Adipocyte (in vitro differentiated cells): ENCODE data around the gene NFKB1.
"Not testable (repeated sequence)": the region's sequence is repeated elsewhere in the genome, so short reads cannot be mapped to it uniquely, and the experiment has no call there.

ENCODE experiments used
- DNase-seq: peaks from one replicate; pipeline ENCODE4 v3.0.0-alpha.2; 2015; ENCODE audit warnings: low read depth
- H3K27me3 ChIP-seq: replicated peaks from 2 replicates; pipeline ENCODE4 v1.7.0; 2013; ENCODE audit warnings: mild to moderate bottlenecking, low read length, moderate library complexity; ENCODE audit not compliant: control insufficient read depth, insufficient read depth
- H3K36me3 ChIP-seq: 2 replicates; pipeline ENCODE4 v1.7.0; 2013; ENCODE audit warnings: low read length, mild to moderate bottlenecking, moderate library complexity; ENCODE audit not compliant: control insufficient read depth, insufficient read depth, severe bottlenecking
- H3K4me1 ChIP-seq: 2 replicates; pipeline ENCODE4 v1.7.0; 2013; ENCODE audit warnings: mild to moderate bottlenecking, low read length, moderate library complexity; ENCODE audit not compliant: control insufficient read depth, insufficient read depth
- H3K4me3 ChIP-seq: 2 replicates; pipeline ENCODE4 v1.7.0; 2013; ENCODE audit warnings: mild to moderate bottlenecking, low read length, moderate library complexity
- H3K9ac ChIP-seq: 2 replicates; pipeline ENCODE4 v1.7.0; 2013; ENCODE audit warnings: mild to moderate bottlenecking, low read length, moderate library complexity
- H3K9me3 ChIP-seq: 2 replicates; pipeline ENCODE4 v1.7.0; 2013; ENCODE audit warnings: mild to moderate bottlenecking, low read length, moderate library complexity; ENCODE audit not compliant: control insufficient read depth

Gene NFKB1

DNA sequence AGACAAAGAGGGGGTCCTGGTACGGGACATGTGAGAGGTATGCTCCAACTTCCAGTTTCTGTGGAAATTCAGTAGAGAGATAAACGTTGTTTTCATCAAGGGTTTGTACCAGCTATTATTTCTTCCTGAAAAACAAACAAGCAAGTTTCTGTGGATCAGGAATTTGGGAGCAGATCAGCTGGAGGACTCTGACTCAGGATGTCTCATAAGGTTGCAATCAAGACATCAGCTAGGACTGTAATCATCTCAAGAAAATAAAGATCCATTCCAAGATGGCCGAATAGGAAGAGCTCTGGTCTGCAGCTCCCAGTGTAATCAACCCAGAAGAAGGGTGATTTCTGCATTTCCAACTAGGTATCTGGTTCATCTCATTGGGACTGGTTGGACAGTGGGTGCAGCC is 23.5 kb upstream of the NFKB1 start:
- H3K36me3 ChIP-seq = no peaks in the 10 kb centered on the region
- no peak overlapping the region for H3K9ac ChIP-seq
- DNase-seq = no peak
- no peak overlapping the region for H3K4me3 ChIP-seq
- no peaks in the 10 kb centered on the region for H3K4me1 ChIP-seq
- H3K9me3 ChIP-seq = no peaks in the 10 kb centered on the region
- no peaks in the 10 kb centered on the region for H3K27me3 ChIP-seq

DNA sequence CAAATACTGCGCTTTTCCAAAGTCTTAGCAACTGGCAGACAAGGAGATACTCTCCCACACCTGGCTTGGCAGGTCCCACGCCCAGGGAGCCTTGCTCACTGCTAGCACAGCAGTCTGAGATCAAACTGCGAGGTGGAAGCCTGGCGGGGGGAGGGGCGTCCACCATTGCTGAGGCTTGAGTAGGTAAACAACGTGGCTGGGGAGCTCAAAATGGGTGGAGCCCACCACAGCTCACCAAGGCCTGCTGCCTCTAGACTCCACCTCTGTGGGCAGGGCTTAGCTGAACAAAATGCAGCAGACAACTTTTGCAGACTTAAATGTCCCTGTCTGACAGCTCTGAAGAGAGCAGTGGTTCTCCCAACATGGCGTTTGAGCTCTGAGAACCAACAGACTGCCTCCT is 23.0 kb upstream of the NFKB1 start:
- H3K4me3 ChIP-seq = no peak overlapping the region
- no peaks in the 10 kb centered on the region for H3K9me3 ChIP-seq
- DNase-seq = no peak
- H3K4me1 ChIP-seq = no peaks in the 10 kb centered on the region
- H3K9ac ChIP-seq = no peak overlapping the region
- H3K27me3 ChIP-seq = no peaks in the 10 kb centered on the region
- H3K36me3 ChIP-seq = no peaks in the 10 kb centered on the region

DNA sequence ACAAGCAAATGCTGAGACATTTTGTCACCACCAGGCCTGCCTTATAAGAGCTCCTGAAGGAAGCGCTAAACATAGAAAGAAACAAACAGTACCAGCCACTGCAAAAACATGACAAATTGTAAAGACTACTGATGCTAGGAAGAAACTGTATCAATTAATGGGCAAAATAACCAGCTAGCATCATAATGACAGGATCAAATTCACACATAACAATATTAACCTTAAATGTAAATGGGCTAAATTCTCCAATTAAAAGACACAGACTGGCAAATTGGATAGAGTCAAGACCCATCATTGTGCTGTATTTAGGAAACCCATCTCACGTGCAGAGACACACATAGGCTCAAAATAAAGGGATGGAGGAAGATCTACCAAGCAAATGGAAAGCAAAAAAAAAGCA is 21.3 kb upstream of the NFKB1 start:
- H3K4me3 ChIP-seq, H3K27me3 ChIP-seq, H3K9ac ChIP-seq, H3K36me3 ChIP-seq, H3K4me1 ChIP-seq, H3K9me3 ChIP-seq, DNase-seq: not testable (repeated sequence)

DNA sequence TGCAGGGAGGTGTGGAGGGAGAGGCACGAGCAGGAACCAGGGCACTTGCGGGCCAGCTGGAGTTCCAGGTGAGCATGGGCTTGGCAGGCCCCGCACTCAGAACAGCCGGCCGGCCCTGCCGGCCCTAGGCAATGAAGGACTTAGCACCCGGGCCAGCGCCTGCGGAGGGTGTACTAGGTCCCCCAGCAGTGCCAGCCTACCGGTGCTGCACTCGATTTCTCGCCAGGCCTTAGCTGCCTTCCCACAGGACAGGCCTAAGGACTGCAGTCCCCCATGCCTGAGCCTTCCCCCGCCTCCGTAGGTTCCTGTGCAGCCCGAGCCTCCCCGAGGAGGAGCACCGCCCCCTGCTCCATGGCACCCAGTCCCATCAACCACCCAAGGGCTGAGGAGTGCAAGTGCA is 18.0 kb upstream of the NFKB1 start:
- DNase-seq = no peak
- Histone ChIP-seq H3K36me3 (no peaks in the 10 kb centered on the region), H3K9ac (no peak overlapping the region), H3K4me1 (no peaks in the 10 kb centered on the region), H3K4me3 (no peak overlapping the region), H3K9me3 (no peaks in the 10 kb centered on the region), H3K27me3 (no peaks in the 10 kb centered on the region)

DNA sequence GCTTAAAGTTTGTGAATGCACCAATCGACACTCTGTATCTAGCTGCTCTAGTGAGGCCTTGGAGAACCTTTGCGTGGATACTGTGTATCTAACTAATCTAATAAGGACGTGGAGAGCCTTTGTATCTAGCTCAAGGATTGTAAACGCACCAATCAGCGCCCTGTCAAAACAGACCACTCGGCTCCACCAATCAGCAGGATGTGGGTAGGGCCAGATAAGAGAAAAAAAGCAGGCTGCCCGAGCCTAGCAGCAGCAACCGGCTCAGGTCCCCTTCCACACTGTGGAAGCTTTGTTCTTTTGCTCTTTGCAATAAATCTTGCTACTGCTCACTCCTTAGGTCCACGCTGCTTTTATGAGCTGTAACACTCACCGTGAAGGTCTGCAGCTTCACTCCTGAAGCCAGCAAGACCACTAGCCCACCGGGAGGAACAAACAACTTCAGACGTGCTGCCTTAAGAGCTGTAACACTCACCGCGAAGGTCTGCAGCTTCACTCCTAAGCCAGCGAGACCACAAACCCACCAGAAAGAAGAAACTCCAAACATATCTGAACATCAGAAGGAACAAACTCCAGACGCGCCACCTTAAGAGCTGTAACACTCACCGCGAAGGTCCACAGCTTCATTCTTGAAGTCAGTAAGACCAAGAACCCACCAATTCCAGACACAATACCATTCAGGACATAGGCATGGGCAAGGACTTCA is 17.0 kb upstream of the NFKB1 start:
- not testable (repeated sequence) for H3K9ac ChIP-seq, H3K27me3 ChIP-seq, H3K4me3 ChIP-seq, DNase-seq, H3K9me3 ChIP-seq, H3K4me1 ChIP-seq, H3K36me3 ChIP-seq

DNA sequence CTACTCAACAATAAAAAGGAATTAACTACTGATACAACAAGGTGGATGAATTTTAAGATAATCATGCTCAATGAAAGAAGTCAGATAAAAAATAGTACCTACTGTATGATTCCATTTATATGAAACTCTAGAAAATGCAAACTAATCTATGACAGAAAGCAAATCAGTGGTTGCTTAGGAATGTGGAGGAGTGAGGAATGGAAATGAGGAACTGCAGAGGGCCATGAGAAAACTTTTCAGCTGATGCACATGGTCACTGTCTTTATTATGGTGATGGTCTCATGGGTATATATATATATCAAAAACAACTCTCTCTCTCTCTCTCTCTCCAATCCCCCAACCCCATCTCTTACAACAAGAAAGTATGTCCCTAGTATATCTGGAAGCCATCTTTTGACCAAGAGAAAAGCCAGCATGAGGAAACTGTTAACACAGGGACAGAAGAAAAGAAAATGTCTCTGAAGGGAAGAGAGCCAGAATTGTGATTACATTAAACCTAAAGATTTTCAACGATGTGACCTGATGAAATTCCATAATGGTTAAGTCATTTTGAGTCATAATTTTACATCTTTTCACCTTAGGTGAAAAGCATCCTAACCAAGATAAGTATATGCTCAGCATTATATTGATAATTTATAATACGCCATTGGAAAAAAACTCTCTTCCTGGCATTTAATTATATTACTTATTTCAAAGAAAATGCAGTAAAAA is 8.5 kb upstream of the NFKB1 start:
- H3K9ac ChIP-seq = no peak overlapping the region
- no peaks in the 10 kb centered on the region for H3K27me3 ChIP-seq
- no peak for DNase-seq
- no peak overlapping the region for H3K4me3 ChIP-seq
- no peaks in the 10 kb centered on the region for H3K4me1 ChIP-seq
- no peaks in the 10 kb centered on the region for H3K9me3 ChIP-seq
- H3K36me3 ChIP-seq = no peaks in the 10 kb centered on the region

DNA sequence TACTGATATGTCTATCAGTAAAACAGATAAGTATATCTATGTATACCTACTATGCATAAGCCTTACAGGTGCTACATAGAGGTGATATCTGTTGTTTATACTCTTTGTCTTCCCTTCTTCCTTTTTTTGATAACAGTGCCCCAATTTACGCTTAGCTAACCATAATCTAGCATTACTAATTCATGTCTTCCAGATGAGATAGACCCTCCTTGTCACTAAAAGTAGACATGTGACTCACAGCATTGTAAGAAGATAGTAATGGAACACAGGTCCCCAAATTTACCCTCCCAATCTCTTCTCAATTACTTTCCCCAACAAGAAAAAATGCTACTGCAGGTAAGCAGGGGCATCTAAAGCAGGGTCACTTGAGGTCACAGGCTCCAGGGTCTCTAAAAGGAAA is 7.9 kb upstream of the NFKB1 start:
- DNase-seq = no peak
- Histone ChIP-seq H3K4me1 (no peaks in the 10 kb centered on the region), H3K9ac (no peak overlapping the region), H3K9me3 (no peaks in the 10 kb centered on the region), H3K36me3 (no peaks in the 10 kb centered on the region), H3K4me3 (no peak overlapping the region), H3K27me3 (no peaks in the 10 kb centered on the region)

DNA sequence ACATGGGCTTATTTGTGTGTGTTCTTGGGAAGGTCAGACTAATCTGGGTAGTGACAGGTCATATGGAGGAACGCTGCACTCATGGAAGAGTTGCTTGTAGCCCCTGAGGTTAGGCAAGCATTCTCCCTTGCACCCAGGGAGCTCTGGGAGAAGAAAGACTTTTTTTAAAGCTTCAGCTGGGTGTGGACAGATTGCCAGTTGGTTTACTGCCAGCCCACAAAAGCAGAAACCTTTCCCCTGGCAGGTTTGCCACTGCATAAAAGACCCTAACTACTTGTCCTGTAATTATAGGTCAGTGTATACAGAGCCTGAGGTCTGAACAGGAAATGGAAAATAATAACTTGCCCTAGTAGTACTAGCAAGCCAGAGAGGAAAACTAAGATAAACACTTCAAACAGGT is 7.4 kb upstream of the NFKB1 start:
- H3K9me3 ChIP-seq = no peaks in the 10 kb centered on the region
- H3K9ac ChIP-seq = no peak overlapping the region
- H3K4me1 ChIP-seq = no peaks in the 10 kb centered on the region
- no peak for DNase-seq
- no peaks in the 10 kb centered on the region for H3K27me3 ChIP-seq
- no peak overlapping the region for H3K4me3 ChIP-seq
- no peaks in the 10 kb centered on the region for H3K36me3 ChIP-seq

DNA sequence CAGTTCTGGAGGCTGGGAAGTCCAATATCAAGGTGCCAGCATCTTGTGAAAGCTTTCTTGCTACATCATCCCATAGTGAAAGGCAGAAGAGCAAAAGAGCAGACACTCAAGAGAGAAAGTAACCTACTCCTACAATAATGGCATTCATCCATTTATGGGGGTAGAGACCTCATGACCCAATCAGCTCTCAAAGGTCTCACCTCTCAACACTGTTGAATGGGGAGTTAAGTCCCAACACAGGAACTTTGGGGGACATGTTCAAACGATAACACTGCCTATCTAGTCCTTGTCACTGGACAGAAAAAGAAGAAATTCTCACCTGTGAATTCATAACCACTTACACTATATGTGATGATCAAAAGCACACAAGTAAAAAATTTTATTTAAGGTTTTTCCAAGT is 6.6 kb upstream of the NFKB1 start:
- H3K27me3 ChIP-seq = no peaks in the 10 kb centered on the region
- H3K4me3 ChIP-seq = no peak overlapping the region
- H3K9me3 ChIP-seq = no peaks in the 10 kb centered on the region
- no peak for DNase-seq
- no peaks in the 10 kb centered on the region for H3K4me1 ChIP-seq
- no peaks in the 10 kb centered on the region for H3K36me3 ChIP-seq
- H3K9ac ChIP-seq = no peak overlapping the region

DNA sequence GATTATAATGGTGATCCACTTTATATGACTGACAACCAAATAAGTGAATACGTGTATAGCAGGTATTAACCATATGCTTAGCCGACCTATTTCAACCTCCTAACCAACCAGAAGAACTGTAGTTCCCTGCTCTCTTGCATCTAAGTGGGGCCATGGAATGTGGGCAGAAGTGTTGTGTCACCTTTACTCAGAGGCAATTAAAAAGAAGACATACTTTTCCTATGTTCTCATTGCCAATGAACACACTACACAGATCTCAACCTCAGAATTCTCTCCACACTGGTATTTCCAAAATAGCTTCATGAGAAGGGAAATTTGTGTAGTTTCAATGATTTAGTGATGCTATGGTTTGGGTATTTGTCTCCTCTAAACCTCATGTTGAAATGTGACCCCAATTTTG is 3.2 kb upstream of the NFKB1 start:
- no peaks in the 10 kb centered on the region for H3K36me3 ChIP-seq
- H3K4me1 ChIP-seq = peaks cover 8% of the 10 kb centered on the region
- no peak for DNase-seq
- H3K9ac ChIP-seq = no peak overlapping the region
- H3K9me3 ChIP-seq = no peaks in the 10 kb centered on the region
- H3K27me3 ChIP-seq = no peaks in the 10 kb centered on the region
- no peak overlapping the region for H3K4me3 ChIP-seq

DNA sequence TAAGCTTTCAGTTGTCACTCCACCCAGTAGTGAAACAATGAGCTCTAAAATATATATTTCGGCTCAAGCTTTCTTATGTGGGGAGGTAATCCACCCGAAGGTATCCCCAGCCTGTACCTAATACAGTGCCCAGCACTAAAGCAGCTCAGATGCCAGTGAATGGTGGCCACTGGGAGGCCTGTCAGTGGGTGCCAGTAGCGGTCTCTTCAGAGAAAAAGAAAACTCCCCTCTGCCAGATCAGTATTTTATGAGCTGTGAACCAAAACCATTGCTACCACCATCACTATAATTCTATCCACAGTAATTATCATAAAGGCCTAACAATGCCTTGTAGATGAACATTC is 835 bp upstream of the NFKB1 start:
- H3K27me3 ChIP-seq = no peaks in the 10 kb centered on the region

DNA sequence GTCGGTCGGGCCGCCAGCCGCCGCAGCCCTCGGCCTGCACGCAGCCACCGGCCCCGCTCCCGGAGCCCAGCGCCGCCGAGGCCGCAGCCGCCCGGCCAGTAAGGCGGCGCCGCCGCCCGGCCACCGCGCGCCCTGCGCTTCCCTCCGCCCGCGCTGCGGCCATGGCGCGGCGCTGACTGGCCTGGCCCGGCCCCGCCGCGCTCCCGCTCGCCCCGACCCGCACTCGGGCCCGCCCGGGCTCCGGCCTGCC is 213 bp downstream of the NFKB1 start:
- DNase-seq = peak; percentile 82
- peak overlapping the region; percentile 96 for H3K9ac ChIP-seq
- no peaks in the 10 kb centered on the region for H3K36me3 ChIP-seq
- H3K4me1 ChIP-seq = peaks cover 33% of the 10 kb centered on the region
- H3K4me3 ChIP-seq = peak overlapping the region; percentile 93
- no peaks in the 10 kb centered on the region for H3K27me3 ChIP-seq
- no peaks in the 10 kb centered on the region for H3K9me3 ChIP-seq

More for the DNA sequence above, 835 bp upstream of the NFKB1 start:
- Histone ChIP-seq H3K9ac (peak overlapping the region; percentile 96), H3K4me3 (peak overlapping the region; percentile 93), H3K9me3 (no peaks in the 10 kb centered on the region), H3K36me3 (no peaks in the 10 kb centered on the region), H3K4me1 (peaks cover 27% of the 10 kb centered on the region)
- DNase-seq = no peak
